ENCODE measurements around the gene THOC5. TPM values are rescaled to one million over a fixed set of nuclear protein-coding genes. Genes with fewer than 3 reads are reported as not detected.

THOC5 gene
- total and polyA plus RNA-seq, 2 experiments from 2014 or later, result 24.6 to 53.4 TPM

GRCh38 chr22:29581799-29582198 lies 28.2 kb upstream of the THOC5 start:
- Histone ChIP-seq H3K27me3 (ENCODE audit: insufficient read depth) (no peaks in the 10 kb centered on the region), H3K4me1 (ENCODE audit: insufficient read depth) (peaks cover 10% of the 10 kb centered on the region), H3K4me2 (0 out of 2 replicates have a peak overlapping the region, but pooled peaks have one; percentile 98), H4K20me1 (replicated peaks; ENCODE audit: insufficient read depth) (no peaks in the 10 kb centered on the region), H2AFZ (no peak overlapping the region), H3K9me2 (ENCODE audit: insufficient read depth) (no peaks in the 10 kb centered on the region), H3K79me2 (replicated peaks; ENCODE audit: insufficient read depth) (peaks cover 18% of the 10 kb centered on the region), H3F3A (replicated peaks; ENCODE audit: low read depth) (0 out of 2 replicates have a peak, but pooled peaks cover 4% of the 10 kb centered on the region), H3K27ac (ENCODE audit: low read depth) (peak overlapping the region; percentile 53; the same call in 1 of the 2 replicates), H3K36me3 (ENCODE audit: insufficient read depth) (no peaks in the 10 kb centered on the region), H3K4me3 (no peak overlapping the region; the same call in 1 of the 2 replicates)
- peaks cover 15% of the 10 kb centered on the region; the same call in 2 of the 3 replicates for H3K36me3 Mint-ChIP-seq (ENCODE audit: low read depth)
- DNase-seq (ENCODE audit: low spot score), result peak; percentile 34
- no peak for ATAC-seq
- peaks cover 21% of the 10 kb centered on the region for H3K4me1 Mint-ChIP-seq
- H3K27ac Mint-ChIP-seq, result no peak overlapping the region
- peaks cover 9% of the 10 kb centered on the region for H3K27me3 Mint-ChIP-seq (ENCODE audit: insufficient read depth, low read depth, poor library complexity)
- TF ChIP-seq ZNF462 (CRISPR knock-in tag; IDR thresholded peaks at IDR 0.05) (no peak), STAT1 (IDR thresholded peaks at IDR 0.05; ENCODE audit: unreplicated experiment) (no peak), EZH2 (IDR thresholded peaks at IDR 0.05; ENCODE audit: low read depth, unreplicated experiment) (no peak), JUNB (IDR thresholded peaks at IDR 0.05; ENCODE audit: unreplicated experiment) (no peak), CTCF (conservative IDR thresholded peaks at IDR 0.05; ENCODE audit: low read depth in 2 of 2) (no peak), CREB1 (CRISPR knock-in tag; IDR thresholded peaks at IDR 0.05; ENCODE audit: low read depth) (no peak), ETS1 (IDR thresholded peaks at IDR 0.05) (no peak), NANOG (IDR thresholded peaks at IDR 0.05; ENCODE audit: borderline replicate concordance) (no peak), ZNF114 (CRISPR knock-in tag; IDR thresholded peaks at IDR 0.05) (no peak), ZNF331 (CRISPR knock-in tag; IDR thresholded peaks at IDR 0.05; ENCODE audit: low read depth) (no peak), EZH2phosphoT487 (IDR thresholded peaks at IDR 0.05; ENCODE audit: unreplicated experiment) (no peak), POLR2AphosphoS5 (IDR thresholded peaks at IDR 0.05; ENCODE audit: low read depth) (no peak)
- H3K4me3 Mint-ChIP-seq, result peak overlapping the region; percentile 90; the same call in 1 of the 3 replicates
- no peaks in the 10 kb centered on the region for H3K9me3 Mint-ChIP-seq
